HCT116 (cell line): ENCODE data around the gene ATG4B. TPM values are rescaled to one million over a fixed set of nuclear protein-coding genes. Genes with fewer than 3 reads are reported as not detected.

Experiments used
- ATAC-seq: fragments of 200-7000 bp; cut with Tn5 transposase; 2 replicates; pipeline ENCODE4 v1.9.1; 2020; ENCODE audit warnings: mild to moderate bottlenecking, moderate library complexity
- BruUV-seq: library from RNA; stranded (reverse); fragments of 400-500 nt; replicated peaks from 2 replicates; lab custom pipeline; 2021; lab: Mats Ljungman, UMichigan
- CTCF ChIA-PET: fragments of 300-600 bp; sonication (Branson Sonifier 250); formaldehyde crosslinking; loops from one replicate; lab custom pipeline; 2021; ENCODE audit warnings: antibody characterized with exemption; lab: Charles Lee
- POLR2A ChIA-PET: fragments of 300-600, 350-600 bp; sonication (Branson Sonifier 250); formaldehyde crosslinking; loops from one replicate; lab custom pipeline; 2021; ENCODE audit warnings: antibody characterized with exemption; lab: Charles Lee
- RAD21 ChIA-PET, 2 experiments: fragments of 300-600 bp; sonication (Branson Sonifier 250); formaldehyde crosslinking; loops; one replicate each; lab custom pipeline; 2023; ENCODE audit warnings: low total read pairs in 2 of 2; ENCODE audit not compliant: uncharacterized antibody in 2 of 2, unreplicated experiment in 2 of 2, low non-redundant PET in 1 of 2; lab: Charles Lee
- DNase-seq: peaks from one replicate; pipeline ENCODE4 v3.0.0-alpha.2; 2010; ENCODE audit warnings: low read depth, low spot score
- H2AFZ ChIP-seq: fragments of 200-600 bp; shearing (Covaris generic), sonication (generic); 2 replicates; pipeline ENCODE4 v1.6.1; 2017; ENCODE audit warnings: low read depth, mixed run types, mixed read lengths, antibody characterized with exemption, low read length; ENCODE audit not compliant: poor library complexity, severe bottlenecking
- H3K27ac ChIP-seq: 2 replicates; pipeline ENCODE4 v1.5.1; 2012; ENCODE audit warnings: low read depth, low read length
- H3K27me3 ChIP-seq: fragments of 200-600 bp; sonication (generic); 2 replicates; pipeline ENCODE4 v1.6.1; 2016; ENCODE audit warnings: mixed run types, low read length, mixed read lengths; ENCODE audit not compliant: insufficient read depth
- H3K36me3 ChIP-seq, 2 experiments: fragments of 200-500 bp in 1 of 2; fragments of 200-600 bp in 1 of 2; sonication (Bioruptor generic) in 1 of 2; sonication (generic) in 1 of 2; 2 replicates each; pipeline versions ENCODE4 v1.5.1 to v1.6.1; 2014 to 2016; ENCODE audit warnings: low read length in 2 of 2, inconsistent platforms in 1 of 2, mixed read lengths in 1 of 2, mixed run types in 1 of 2; ENCODE audit not compliant: insufficient read depth in 2 of 2, control insufficient read depth in 1 of 2
- H3K4me1 ChIP-seq, 2 experiments: fragments of 200-600 bp in 1 of 2; sonication (generic) in 1 of 2; 2 replicates each; pipeline versions ENCODE4 v1.5.1 to v1.6.1; 2012 to 2017; ENCODE audit warnings: low read length in 2 of 2, inconsistent platforms in 1 of 2, mild to moderate bottlenecking in 1 of 2, mixed read lengths in 1 of 2, mixed run types in 1 of 2, moderate library complexity in 1 of 2; ENCODE audit not compliant: insufficient read depth in 2 of 2, control insufficient read depth in 1 of 2
- H3K4me2 ChIP-seq: fragments of 200-600 bp; sonication (generic); 2 replicates; pipeline ENCODE4 v1.6.1; 2017; ENCODE audit warnings: mixed run types, low read length, mixed read lengths
- H3K4me3 ChIP-seq, 2 experiments: fragments of 200-600 bp in 1 of 2; sonication (generic) in 1 of 2; replicated peaks in 1 of 2; 2 replicates each; pipeline ENCODE4 v1.5.1; 2011 to 2016; ENCODE audit warnings: low read length in 2 of 2, control low read depth in 1 of 2, low read depth in 1 of 2, mild to moderate bottlenecking in 1 of 2, mixed read lengths in 1 of 2, mixed run types in 1 of 2
- H3K79me2 ChIP-seq: fragments of 200-600 bp; sonication (generic); 2 replicates; pipeline ENCODE4 v1.6.1; 2017; ENCODE audit warnings: mild to moderate bottlenecking, mixed run types, low read length, moderate library complexity, mixed read lengths; ENCODE audit not compliant: insufficient read depth
- H3K9ac ChIP-seq: fragments of 200-600 bp; sonication (generic); 2 replicates; pipeline ENCODE4 v1.6.1; 2016; ENCODE audit warnings: low read length, mixed read lengths
- H3K9me2 ChIP-seq: fragments of 200-600 bp; sonication (generic), shearing (Covaris generic); 2 replicates; pipeline ENCODE4 v1.6.1; 2017; ENCODE audit warnings: mixed run types, mild to moderate bottlenecking, moderate library complexity; ENCODE audit not compliant: insufficient read depth
- H3K9me3 ChIP-seq, 2 experiments: fragments of 200-500 bp in 1 of 2; fragments of 200-600 bp in 1 of 2; sonication (Bioruptor generic) in 1 of 2; sonication (generic) in 1 of 2; 2 replicates each; pipeline ENCODE4 v1.6.1; 2014 to 2017; ENCODE audit warnings: low read length in 2 of 2, mixed read lengths in 2 of 2, inconsistent platforms in 1 of 2, low read depth in 1 of 2, mild to moderate bottlenecking in 1 of 2, mixed run types in 1 of 2, moderate library complexity in 1 of 2; ENCODE audit not compliant: control insufficient read depth in 1 of 2, insufficient read depth in 1 of 2
- H4K20me1 ChIP-seq: fragments of 200-600 bp; sonication (generic), shearing (Covaris generic); 2 replicates; pipeline ENCODE4 v1.6.1; 2017; ENCODE audit warnings: mixed run types, mild to moderate bottlenecking, moderate library complexity; ENCODE audit not compliant: insufficient read depth
- CTCF ChIP-seq, 3 experiments: fragments of 200-600 bp in 1 of 3; sonication (generic) in 1 of 3; IDR thresholded peaks in 2 of 3; conservative IDR thresholded peaks in 1 of 3; 2 replicates each; pipeline ENCODE4 v1.5.1; 2012 to 2017; ENCODE audit warnings: low read depth in 2 of 3, low read length in 2 of 3, antibody characterized with exemption in 1 of 3, borderline replicate concordance in 1 of 3, control low read depth in 1 of 3, mild to moderate bottlenecking in 1 of 3, mixed read lengths in 1 of 3, mixed run types in 1 of 3, moderate library complexity in 1 of 3; ENCODE audit not compliant: insufficient read depth in 1 of 3
- EGR1 ChIP-seq: IDR thresholded peaks from 2 replicates; pipeline ENCODE4 v1.6.1; 2012; ENCODE audit warnings: low read depth
- EZH2 ChIP-seq: fragments of 200-600 bp; sonication (generic); IDR thresholded peaks from 2 replicates; pipeline ENCODE4 v1.6.1; 2017; ENCODE audit warnings: antibody characterized with exemption, mixed run types
- MAX ChIP-seq: IDR thresholded peaks from 2 replicates; pipeline ENCODE4 v1.6.1; 2012
- POLR2AphosphoS5 ChIP-seq: IDR thresholded peaks from 2 replicates; pipeline ENCODE4 v1.6.1; 2011; ENCODE audit warnings: mild to moderate bottlenecking, low read depth, low read length, moderate library complexity
- RAD21 ChIP-seq: IDR thresholded peaks from 2 replicates; pipeline ENCODE4 v1.6.1; 2012; ENCODE audit warnings: low read depth, mild to moderate bottlenecking
- TCF7L2 ChIP-seq: IDR thresholded peaks from 2 replicates; pipeline ENCODE4 v1.7.0; 2011; ENCODE audit warnings: borderline replicate concordance, inconsistent platforms; ENCODE audit not compliant: insufficient read depth, insufficient read length; ENCODE audit errors: extremely low read depth
- ZFX ChIP-seq: fragments of 450-650 bp; IDR thresholded peaks from 2 replicates; pipeline ENCODE4 v1.6.1; 2017
- intact Hi-C: fragments of 100-400 bp; cut with micrococcal nuclease; formaldehyde crosslinking; loops from 2 replicates; pipeline ENCODE4 v1.10.0; 2022
- total RNA-seq: library from RNA; stranded (reverse); gene quantifications from one replicate; pipeline ENCODE4 v1.2.1, GENCODE V29; 2021; ENCODE audit not compliant: unreplicated experiment

ATG4B gene
- total RNA-seq, 1 experiment from 2014 or later: 87.4 TPM

GRCh38 chr2:241719093-241719492 is 81.6 kb downstream of the ATG4B start:
- Histone ChIP-seq H3K27ac (no peak overlapping the region), H3K4me2 (no peak overlapping the region), H3K4me3 (no peak overlapping the region), H2AFZ (no peak overlapping the region), H3K79me2 (no peaks in the 10 kb centered on the region; the same call in 1 of the 2 replicates), H3K9ac (no peak overlapping the region), H3K27me3 (no peaks in the 10 kb centered on the region), H3K9me2 (no peaks in the 10 kb centered on the region), H3K36me3 (peaks cover 15 to 29% of the 10 kb centered on the region in 2 experiments; a peak in 3 of 4 replicates), H3K4me1 (no peaks in the 10 kb centered on the region), H4K20me1 (peaks cover 6% of the 10 kb centered on the region; the same call in 1 of the 2 replicates), H3K9me3 (no peaks in the 10 kb centered on the region)
- POLR2A ChIA-PET: no interaction called here
- intact Hi-C loops: no loop called here
- no TSS peak for BruUV-seq
- CTCF ChIA-PET: interaction anchor here (0.7 kb wide), 1 partner anchor 16 kb away, joined by 3 read pairs; no protein-coding TSS in a partner anchor
- no peak for TF ChIP-seq MAX
- TF ChIP-seq ZFX: no peak
- TF ChIP-seq CTCF (IDR thresholded peaks at IDR 0.05 in 2 of 3, conservative IDR thresholded peaks at IDR 0.05 in 1 of 3; ENCODE audit: borderline replicate concordance in 1 of 3, insufficient read depth in 1 of 3, low read depth in 2 of 3, low read length in 2 of 3): no peak
- TF ChIP-seq RAD21: no peak
- no peak for TF ChIP-seq EZH2
- no peak for TF ChIP-seq POLR2AphosphoS5
- TF ChIP-seq TCF7L2: no peak
- TF ChIP-seq EGR1: no peak
- ATAC-seq (no peak), DNase-seq (no peak)
- RAD21 ChIA-PET: no interaction called here
